HG03045 (cell line): ENCODE results near the gene RILPL2.
"Not testable (repeated sequence)": the region's sequence is repeated elsewhere in the genome, so short reads cannot be mapped to it uniquely, and the experiment has no call there.

Source experiments
- ATAC-seq: cut with Tn5 transposase; IDR thresholded peaks from one replicate; pipeline ENCODE4 v1.9.1; 2021; ENCODE audit warnings: mild to moderate bottlenecking, moderate library complexity; ENCODE audit not compliant: unreplicated experiment

Gene RILPL2

DNA sequence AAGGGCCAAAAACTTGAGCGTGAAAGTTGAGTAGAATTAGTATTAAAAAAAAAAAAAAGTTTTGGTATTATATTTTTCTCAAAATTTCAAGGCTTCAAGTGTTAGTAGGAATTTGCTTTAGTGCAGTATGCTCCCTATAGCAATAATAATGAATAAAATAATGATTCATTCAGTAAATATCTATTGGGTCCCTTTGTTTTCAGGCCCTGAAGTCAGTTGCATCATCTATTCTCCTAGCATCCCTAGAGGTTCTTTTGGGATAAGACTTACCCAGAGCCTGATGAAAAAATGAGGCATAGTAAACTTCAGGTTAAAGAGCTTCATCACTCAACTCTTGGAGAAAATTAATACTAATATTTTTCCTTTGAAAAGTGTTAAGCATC lies 51.5 kb downstream of the RILPL2 start:
- no peak for ATAC-seq

DNA sequence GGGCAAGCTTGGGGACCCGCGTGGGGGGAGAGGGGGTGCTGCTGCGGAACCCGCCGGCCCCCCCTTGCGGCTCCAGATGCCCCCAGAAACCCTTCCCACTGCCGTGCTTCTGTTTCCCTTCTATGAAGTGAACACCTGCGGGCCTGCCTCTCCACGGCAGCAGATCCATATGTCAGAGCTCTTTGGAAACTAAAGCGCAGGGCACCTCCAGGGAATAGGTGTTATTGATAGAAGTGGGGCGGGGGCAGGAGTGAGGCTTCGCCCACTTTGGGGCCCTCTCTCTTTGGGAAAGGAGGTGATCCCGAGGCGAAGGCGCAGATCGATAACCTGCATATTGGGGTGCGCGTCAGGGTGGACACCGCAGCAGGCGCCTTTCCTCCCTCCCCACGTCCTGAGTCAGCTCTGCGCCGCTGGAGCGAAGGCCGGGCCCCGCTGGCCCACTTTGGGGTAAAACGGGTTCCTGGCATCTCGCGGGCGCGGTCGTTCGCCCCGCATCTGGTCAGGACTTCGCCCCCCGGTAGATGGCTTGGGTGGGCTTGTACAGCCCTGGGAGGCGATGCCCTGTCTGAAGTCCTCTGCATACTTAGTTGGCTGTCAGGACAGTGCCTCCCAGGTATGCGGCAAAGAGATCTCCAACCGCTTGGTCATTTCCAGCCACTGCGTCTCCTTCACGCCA lies 52.0 kb downstream of the RILPL2 start:
- ATAC-seq = no peak

DNA sequence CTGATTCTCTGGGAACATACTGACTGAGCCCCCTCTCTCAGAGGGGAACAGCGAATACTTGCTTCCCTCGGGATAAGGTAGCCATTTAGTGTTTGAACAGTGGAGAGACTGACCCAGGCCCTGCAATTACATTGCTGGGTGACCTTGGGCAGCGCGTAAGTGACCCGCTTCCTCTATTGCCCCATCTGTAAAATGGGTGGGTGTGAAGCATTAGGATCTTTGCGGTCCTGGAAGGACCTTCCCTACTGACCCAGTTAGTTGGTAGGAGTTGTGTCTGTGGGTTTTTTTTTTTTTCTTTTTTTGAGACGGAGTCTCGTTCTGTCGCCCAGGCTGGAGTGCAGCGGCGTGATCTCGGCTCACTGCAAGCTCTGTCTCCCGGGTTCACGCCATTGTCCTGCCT lies 53.8 kb downstream of the RILPL2 start:
- no peak for ATAC-seq

DNA sequence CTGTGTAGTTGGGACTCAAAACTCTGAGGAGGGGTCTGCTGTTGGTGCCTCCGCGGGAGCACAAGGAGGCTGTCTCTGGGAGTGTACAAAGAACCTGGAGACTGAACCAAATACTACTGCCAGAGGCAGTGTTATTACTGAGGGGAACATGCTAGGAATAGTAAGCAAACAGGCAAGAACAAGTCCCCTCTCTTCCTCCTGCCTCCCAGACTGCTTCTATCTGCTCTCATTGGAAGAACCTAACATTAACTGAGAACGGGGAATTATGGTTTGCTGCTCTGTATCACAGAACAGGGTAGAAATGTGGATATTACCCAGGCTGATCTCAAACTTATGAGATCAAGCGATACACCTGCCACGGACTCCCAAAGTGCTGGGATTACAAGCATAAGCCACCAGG lies 57.1 kb downstream of the RILPL2 start:
- ATAC-seq = no peak

DNA sequence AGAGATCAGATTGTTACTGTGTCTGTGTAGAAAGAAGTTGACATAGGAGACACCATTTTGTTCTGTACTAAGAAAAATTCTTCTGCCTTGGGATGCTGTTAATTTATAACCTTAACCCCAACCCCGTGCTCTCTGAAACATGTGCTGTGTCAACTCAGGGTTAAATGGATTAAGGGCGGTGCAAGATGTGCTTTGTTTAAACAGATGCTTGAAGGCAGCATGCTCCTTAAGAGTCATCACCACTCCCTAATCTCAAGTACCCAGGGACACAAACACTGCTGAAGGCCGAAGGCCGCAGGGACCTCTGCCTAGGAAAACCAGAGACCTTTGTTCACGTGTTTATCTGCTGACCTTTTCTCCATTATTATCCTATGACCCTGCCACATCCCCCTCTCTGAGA lies 64.1 kb downstream of the RILPL2 start:
- not testable (repeated sequence) for ATAC-seq

DNA sequence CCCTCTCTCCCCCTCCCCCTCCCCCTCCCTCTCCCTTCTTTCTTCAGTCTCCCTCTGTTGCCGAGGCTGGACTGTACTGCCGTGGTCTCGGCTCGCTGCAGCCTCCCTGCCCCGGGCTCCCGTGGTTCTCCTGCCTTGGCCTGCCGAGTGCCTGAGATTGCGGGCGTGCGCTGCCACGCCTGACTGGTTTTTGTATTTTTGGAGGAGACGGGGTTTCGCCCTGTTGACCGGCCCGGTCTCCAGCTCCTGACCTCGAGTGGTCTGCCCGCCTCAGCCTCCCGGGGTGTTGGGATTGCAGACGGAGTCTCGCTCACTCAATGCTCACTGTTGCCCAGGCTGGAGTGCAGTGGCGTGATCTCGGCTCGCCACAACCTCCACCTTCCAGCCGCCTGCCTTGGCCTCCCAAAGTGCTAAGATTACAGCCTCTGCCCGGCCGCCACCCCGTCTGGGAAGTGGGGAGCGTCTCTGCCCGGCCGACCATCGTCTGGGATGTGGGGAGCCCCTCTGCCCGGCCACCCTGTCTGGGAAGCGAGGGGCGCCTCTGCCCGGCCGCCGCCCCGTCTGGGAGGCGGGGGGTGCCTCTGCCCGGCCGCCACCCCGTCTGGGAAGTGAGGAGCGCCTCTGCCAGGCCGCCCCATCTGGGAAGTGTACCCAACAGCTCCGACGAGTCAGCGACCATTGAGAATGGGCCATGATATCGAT lies 64.7 kb downstream of the RILPL2 start:
- ATAC-seq = not testable (repeated sequence)

DNA sequence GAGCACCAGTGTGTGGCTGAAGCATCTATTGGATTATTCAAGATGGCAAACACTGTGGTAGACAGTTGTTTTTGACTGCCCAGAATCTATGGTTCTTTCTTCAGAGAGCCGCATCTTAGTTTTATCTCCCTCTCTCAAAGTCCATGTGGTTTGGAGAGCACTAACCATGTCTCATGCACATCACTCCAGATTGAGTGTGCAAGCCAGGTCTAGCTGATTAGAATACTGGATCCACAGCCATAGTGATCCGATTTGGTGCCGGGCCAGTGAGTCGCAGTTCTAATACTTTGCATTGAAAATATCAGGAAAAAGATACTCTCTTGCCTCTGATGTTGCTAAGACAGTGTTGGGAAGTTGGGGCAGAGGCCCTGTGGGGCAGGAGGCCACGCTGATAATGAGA lies 67.3 kb downstream of the RILPL2 start:
- ATAC-seq = no peak

DNA sequence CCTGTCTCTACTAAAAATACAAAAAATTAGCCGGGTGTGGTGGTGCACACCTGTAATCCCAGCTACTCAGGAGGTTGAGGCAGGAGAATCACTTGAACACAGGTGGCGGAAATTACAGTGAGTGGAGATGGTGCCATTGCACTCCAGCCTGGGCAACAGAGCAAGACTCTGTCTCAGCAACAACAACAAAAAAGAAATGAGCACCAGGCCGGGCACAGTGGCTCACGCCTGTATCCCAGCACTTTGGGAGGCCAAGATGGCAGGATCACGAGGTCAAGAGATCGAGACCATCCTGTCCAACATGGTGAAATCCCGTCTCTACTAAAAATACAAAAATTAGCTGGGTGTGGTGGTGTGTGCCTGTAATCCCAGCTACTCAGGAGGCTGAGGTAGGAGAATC lies 68.1 kb downstream of the RILPL2 start:
- not testable (repeated sequence) for ATAC-seq

DNA sequence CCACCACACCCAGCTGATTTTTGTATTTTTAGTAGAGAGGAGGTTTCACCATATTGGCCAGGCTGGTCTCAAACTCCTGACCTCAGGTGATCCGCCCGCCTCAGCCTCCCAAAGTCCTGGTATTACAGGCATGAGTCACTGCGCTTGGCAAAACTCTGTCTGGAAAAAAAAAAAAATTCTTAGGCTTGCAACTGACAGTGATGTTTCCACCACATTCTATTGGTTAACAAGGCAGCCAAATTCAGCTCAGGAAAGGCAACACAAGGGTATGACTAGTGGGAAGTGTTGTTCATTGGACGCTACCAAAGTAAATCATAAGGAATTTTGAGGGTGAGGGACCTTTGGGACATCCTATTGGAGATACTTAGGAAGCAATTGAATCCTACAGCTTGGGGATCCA lies 69.0 kb downstream of the RILPL2 start:
- ATAC-seq = no peak
